Loucy (cell line): ENCODE results near the gene LAMA4.

Source experiments
- H2AFZ ChIP-seq: fragments of 200-600 bp; sonication (generic); 2 replicates; pipeline ENCODE4 v1.6.0; 2016; ENCODE audit warnings: antibody characterized with exemption, mild to moderate bottlenecking, low read length, moderate library complexity
- H3F3A ChIP-seq: fragments of 200-600 bp; 2 replicates; pipeline ENCODE4 v1.6.0; 2016; ENCODE audit warnings: antibody characterized with exemption, low read depth, mild to moderate bottlenecking
- H3K27me3 ChIP-seq: fragments of 200-600 bp; sonication (generic); 2 replicates; pipeline ENCODE4 v1.6.1; 2014; ENCODE audit warnings: low read length, mild to moderate bottlenecking; ENCODE audit not compliant: insufficient read depth, poor library complexity, severe bottlenecking
- H3K36me3 ChIP-seq: fragments of 200-600 bp; sonication (generic); 2 replicates; pipeline ENCODE4 v1.6.1; 2016; ENCODE audit warnings: low read length; ENCODE audit not compliant: insufficient read depth
- H3K4me1 ChIP-seq: fragments of 200-600 bp; sonication (generic); 2 replicates; pipeline ENCODE4 v1.5.1; 2014; ENCODE audit warnings: low read length, mild to moderate bottlenecking; ENCODE audit not compliant: insufficient read depth, poor library complexity, severe bottlenecking
- H3K4me2 ChIP-seq: fragments of 200-600 bp; sonication (generic); 2 replicates; pipeline ENCODE4 v1.6.0; 2014; ENCODE audit warnings: antibody characterized with exemption, low read length, low read depth, mild to moderate bottlenecking; ENCODE audit not compliant: poor library complexity, severe bottlenecking
- H3K4me3 ChIP-seq: fragments of 200-600 bp; sonication (generic); 2 replicates; pipeline ENCODE4 v1.5.1; 2014; ENCODE audit warnings: low read length, mild to moderate bottlenecking, mixed read lengths; ENCODE audit not compliant: poor library complexity, severe bottlenecking
- H3K79me2 ChIP-seq: fragments of 200-600 bp; sonication (generic); 2 replicates; pipeline ENCODE4 v1.6.1; 2014; ENCODE audit warnings: low read length; ENCODE audit not compliant: insufficient read depth
- H3K9ac ChIP-seq: fragments of 200-600 bp; sonication (generic); 2 replicates; pipeline ENCODE4 v1.6.0; 2014; ENCODE audit warnings: mild to moderate bottlenecking, low read depth, low read length, moderate library complexity; ENCODE audit not compliant: poor library complexity, severe bottlenecking
- H3K9me2 ChIP-seq: fragments of 200-600 bp; sonication (generic); replicated peaks from 2 replicates; pipeline ENCODE4 v1.6.1; 2016; ENCODE audit warnings: low read depth, low read length, mixed read lengths
- H3K9me3 ChIP-seq: fragments of 200-600 bp; sonication (generic); 2 replicates; pipeline ENCODE4 v1.6.1; 2014; ENCODE audit warnings: mild to moderate bottlenecking, antibody characterized with exemption, low read length, low read depth; ENCODE audit not compliant: insufficient read depth
- H4K20me1 ChIP-seq: fragments of 200-600 bp; sonication (generic); 2 replicates; pipeline ENCODE4 v1.6.0; 2014; ENCODE audit warnings: antibody characterized with exemption, low read length, mild to moderate bottlenecking; ENCODE audit not compliant: insufficient read depth, poor library complexity, severe bottlenecking
- EZH2phosphoT487 ChIP-seq: fragments of 200-600 bp; IDR thresholded peaks from 2 replicates; pipeline ENCODE4 v1.6.1; 2018; ENCODE audit warnings: antibody characterized with exemption, mild to moderate bottlenecking, moderate library complexity, borderline replicate concordance
- TF ChIP-seq, protein P1 (sequence below): fragments of 200-600 bp; sonication (generic); conservative IDR thresholded peaks from 2 replicates; pipeline ENCODE4 v1.5.1; 2014; ENCODE audit warnings: mild to moderate bottlenecking, antibody characterized with exemption, low read length

The LAMA4 gene

DNA sequence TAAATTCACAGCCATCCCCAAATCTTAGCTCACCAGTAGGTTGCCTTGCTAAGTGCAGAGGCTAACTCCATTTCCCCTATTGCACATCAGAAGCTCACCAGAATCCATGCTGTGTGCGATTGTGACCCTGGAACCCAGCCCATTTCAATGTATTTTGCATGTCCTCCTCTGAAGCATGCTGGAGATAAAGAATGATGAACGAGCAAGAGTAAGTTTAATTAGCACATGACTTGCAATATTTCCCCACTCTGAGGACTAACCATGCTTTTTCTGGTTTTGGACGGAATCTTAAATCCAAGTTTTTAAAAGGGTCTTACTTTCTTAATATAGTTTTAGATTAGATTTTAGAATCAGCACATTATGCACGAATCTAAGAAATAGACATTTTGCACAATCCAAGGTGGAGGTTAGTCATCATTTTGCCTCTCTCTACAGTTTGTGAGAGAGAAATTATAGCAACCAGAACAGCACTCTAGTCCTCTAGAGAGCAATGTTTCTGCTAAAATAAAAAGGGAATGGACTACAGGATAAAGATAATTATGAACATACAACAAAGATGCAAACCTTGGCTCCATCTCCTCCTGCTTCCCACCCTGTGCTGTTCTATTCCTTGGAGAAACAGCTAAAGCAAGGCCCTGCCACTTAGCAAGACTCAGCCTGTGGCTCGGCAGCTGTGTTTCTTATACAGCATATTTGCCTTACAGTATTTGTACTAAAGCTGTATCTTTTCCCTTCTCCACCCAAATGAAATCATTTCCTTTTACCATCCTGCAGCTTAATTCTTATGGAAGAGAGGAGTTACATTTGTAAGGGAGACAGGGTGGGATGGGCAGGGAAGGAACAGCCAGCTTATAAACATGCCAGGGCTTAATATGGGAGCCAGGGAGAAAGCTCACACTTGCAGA lies 24.9 kb upstream of the LAMA4 start:
- H3K36me3 ChIP-seq, result no peaks in the 10 kb centered on the region
- H3K4me3 ChIP-seq, result no peak overlapping the region
- TF ChIP-seq, protein P1, sequence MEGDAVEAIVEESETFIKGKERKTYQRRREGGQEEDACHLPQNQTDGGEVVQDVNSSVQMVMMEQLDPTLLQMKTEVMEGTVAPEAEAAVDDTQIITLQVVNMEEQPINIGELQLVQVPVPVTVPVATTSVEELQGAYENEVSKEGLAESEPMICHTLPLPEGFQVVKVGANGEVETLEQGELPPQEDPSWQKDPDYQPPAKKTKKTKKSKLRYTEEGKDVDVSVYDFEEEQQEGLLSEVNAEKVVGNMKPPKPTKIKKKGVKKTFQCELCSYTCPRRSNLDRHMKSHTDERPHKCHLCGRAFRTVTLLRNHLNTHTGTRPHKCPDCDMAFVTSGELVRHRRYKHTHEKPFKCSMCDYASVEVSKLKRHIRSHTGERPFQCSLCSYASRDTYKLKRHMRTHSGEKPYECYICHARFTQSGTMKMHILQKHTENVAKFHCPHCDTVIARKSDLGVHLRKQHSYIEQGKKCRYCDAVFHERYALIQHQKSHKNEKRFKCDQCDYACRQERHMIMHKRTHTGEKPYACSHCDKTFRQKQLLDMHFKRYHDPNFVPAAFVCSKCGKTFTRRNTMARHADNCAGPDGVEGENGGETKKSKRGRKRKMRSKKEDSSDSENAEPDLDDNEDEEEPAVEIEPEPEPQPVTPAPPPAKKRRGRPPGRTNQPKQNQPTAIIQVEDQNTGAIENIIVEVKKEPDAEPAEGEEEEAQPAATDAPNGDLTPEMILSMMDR, result no peak
- TF ChIP-seq EZH2phosphoT487, result no peak
- H3K9me3 ChIP-seq, result no peaks in the 10 kb centered on the region
- H3K9me2 ChIP-seq, result no peaks in the 10 kb centered on the region
- no peaks in the 10 kb centered on the region for H4K20me1 ChIP-seq
- no peaks in the 10 kb centered on the region for H3K79me2 ChIP-seq
- no peak overlapping the region for H3K4me2 ChIP-seq
- no peak overlapping the region for H2AFZ ChIP-seq
- H3K4me1 ChIP-seq, result no peaks in the 10 kb centered on the region
- peaks cover 100% of the 10 kb centered on the region for H3K27me3 ChIP-seq
- H3K9ac ChIP-seq, result no peak overlapping the region
- H3F3A ChIP-seq, result no peaks in the 10 kb centered on the region

DNA sequence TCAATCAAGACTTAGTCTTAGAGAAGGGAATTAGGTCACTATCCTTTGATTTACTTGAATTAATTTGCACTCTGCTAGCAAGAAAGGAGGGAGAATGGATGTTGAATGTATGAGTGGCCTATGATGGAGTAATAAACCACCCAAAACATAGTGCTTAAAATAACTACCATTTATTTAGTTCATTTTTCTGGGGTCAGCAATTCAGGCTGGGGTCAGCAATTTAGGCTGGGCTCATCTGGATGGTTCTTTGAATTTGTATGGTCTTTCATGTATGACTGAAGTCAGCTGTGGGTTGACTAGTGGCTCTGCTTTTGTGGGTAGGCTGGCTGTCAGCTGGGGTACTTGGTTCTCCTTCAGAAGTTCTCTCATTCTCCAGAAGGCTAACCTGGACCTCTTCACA lies 21.0 kb upstream of the LAMA4 start:
- TF ChIP-seq EZH2phosphoT487, result no peak
- TF ChIP-seq, protein P1, result no peak
- Histone ChIP-seq H3K4me1 (no peaks in the 10 kb centered on the region), H3K4me2 (no peak overlapping the region), H3K79me2 (no peaks in the 10 kb centered on the region), H2AFZ (no peak overlapping the region), H3K9ac (no peak overlapping the region), H3K36me3 (no peaks in the 10 kb centered on the region), H3K4me3 (no peak overlapping the region), H3K9me3 (no peaks in the 10 kb centered on the region), H3K9me2 (no peaks in the 10 kb centered on the region), H3F3A (no peaks in the 10 kb centered on the region), H3K27me3 (peaks cover 78% of the 10 kb centered on the region), H4K20me1 (no peaks in the 10 kb centered on the region)

DNA sequence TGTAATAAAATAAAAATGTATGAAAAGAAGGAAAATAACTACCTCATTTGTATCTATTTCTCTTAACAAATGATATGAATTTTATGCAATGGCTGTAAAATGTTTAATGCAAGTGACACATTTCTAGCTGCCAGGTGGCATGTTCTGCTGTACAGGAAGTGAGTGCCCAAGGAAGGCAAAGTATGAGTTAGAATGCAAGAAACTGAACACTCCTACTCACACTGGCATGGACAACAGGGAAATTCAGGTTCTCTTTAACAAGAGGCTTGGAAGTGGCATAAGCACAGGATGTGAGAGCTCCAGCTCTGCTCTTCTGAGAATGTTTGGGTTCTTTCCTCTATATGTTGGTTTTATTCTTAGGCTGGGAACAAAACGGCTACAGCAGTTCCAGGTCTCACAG lies 20.4 kb upstream of the LAMA4 start:
- H4K20me1 ChIP-seq, result no peaks in the 10 kb centered on the region
- H3K4me1 ChIP-seq, result no peaks in the 10 kb centered on the region
- no peak overlapping the region for H2AFZ ChIP-seq
- peaks cover 73% of the 10 kb centered on the region for H3K27me3 ChIP-seq
- H3K4me2 ChIP-seq, result no peak overlapping the region
- no peaks in the 10 kb centered on the region for H3K9me3 ChIP-seq
- no peaks in the 10 kb centered on the region for H3F3A ChIP-seq
- TF ChIP-seq, protein P1, result no peak
- TF ChIP-seq EZH2phosphoT487, result no peak
- no peaks in the 10 kb centered on the region for H3K36me3 ChIP-seq
- H3K9me2 ChIP-seq, result no peaks in the 10 kb centered on the region
- no peaks in the 10 kb centered on the region for H3K79me2 ChIP-seq
- no peak overlapping the region for H3K9ac ChIP-seq
- no peak overlapping the region for H3K4me3 ChIP-seq
